HFFc6 (cell line): Measurements from ENCODE around the gene KCNV2. TPM values are rescaled to one million over a fixed set of nuclear protein-coding genes. Genes with fewer than 3 reads are reported as not detected.

ENCODE experiments used
- DNase-seq: peaks from one replicate; pipeline ENCODE4 v3.0.0-alpha.2; 2018
- H3K27ac Mint-ChIP-seq: 2 replicates; pipeline ENCODE4 v1.8.0; 2020; ENCODE audit warnings: mild to moderate bottlenecking, mixed read lengths
- H3K27me3 Mint-ChIP-seq: 2 replicates; pipeline ENCODE4 v1.8.0; 2021; ENCODE audit warnings: mild to moderate bottlenecking, moderate library complexity, mixed read lengths; ENCODE audit not compliant: insufficient read depth
- H3K36me3 Mint-ChIP-seq: 2 replicates; pipeline ENCODE4 v1.8.0; 2021; ENCODE audit warnings: low read depth, mixed read lengths
- H3K4me1 Mint-ChIP-seq: 2 replicates; pipeline ENCODE4 v1.8.0; 2020; ENCODE audit warnings: low read depth, mixed read lengths
- H3K4me3 Mint-ChIP-seq: 2 replicates; pipeline ENCODE4 v1.8.0; 2020; ENCODE audit warnings: mild to moderate bottlenecking, moderate library complexity, mixed read lengths
- H3K9me3 Mint-ChIP-seq: 2 replicates; pipeline ENCODE4 v1.8.0; 2020; ENCODE audit warnings: mild to moderate bottlenecking, mixed read lengths
- CTCF ChIP-seq: fragments of 200-600 bp; sonication (generic); IDR thresholded peaks from 2 replicates; pipeline ENCODE4 v1.5.0; 2021; ENCODE audit warnings: antibody characterized with exemption, mild to moderate bottlenecking
- total RNA-seq, 6 experiments: library from RNA; stranded (reverse); fragmentation: NEBNext Ultra II Directional; extraction: Animal tissue kit (Norgen Biotek cat#: 25700); gene quantifications; 2 replicates in 1 of 6; 3 replicates in 5 of 6; pipeline ENCODE4 v1.2.3, GENCODE V29; 2021

Gene KCNV2
- total RNA-seq, 6 experiments from 2014 or later: not detected

GRCh38 chr9:2765250-2765880 is 48.1 kb downstream of the KCNV2 start:
- Mint-ChIP-seq H3K4me1 (peaks cover 29% of the 10 kb centered on the region), H3K27me3 (no peaks in the 10 kb centered on the region; the same call in none of the 2 replicates), H3K9me3 (no peaks in the 10 kb centered on the region), H3K27ac (peak overlapping the region; percentile 24; the same call in 1 of the 2 replicates), H3K4me3 (no peak overlapping the region), H3K36me3 (peaks cover 35% of the 10 kb centered on the region)
- DNase-seq: no peak
- TF ChIP-seq CTCF: no peak

DNA sequence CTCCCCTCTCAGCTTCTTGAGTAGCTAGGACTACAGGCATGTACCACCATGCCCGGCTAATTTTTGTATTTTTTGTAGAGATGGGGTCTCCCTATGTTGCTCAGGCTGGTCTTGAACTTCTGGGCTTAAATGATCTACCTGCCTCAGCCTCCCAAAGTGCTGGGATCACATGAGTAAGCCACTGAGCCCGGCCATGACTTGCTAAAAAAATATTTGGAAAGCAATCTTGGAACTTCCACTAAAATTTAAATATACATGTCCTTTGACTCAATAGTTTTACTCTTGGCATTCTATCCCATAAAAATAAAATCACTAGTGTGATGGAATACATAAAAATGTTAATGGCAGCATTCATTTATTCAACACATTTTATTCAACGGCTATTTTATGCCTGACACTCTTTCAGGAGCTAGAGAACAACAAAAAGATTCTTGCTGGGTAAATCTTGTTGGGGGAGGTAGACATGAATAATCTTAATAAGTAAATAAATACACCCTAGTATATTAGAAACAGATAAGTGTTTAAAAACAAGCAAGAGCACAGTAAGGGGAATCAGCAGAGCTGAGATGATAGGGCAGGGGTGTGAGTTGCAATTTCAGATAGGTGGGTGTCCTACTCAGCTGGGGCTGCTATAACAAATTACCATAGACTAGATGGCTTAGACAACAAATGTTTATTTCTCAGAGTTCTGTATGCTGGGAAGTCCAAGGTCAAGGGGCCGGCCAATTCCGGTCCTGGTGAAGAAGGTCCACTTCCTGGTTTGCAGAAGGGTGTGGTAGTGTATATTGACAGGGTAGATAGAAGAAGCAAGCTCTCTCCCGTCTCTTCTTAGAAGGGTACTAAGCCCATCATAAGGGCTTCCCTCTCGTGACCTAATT is 50.7 kb downstream of the KCNV2 start:
- peaks cover under 1% of the 10 kb centered on the region; the same call in 1 of the 2 replicates for H3K9me3 Mint-ChIP-seq
- H3K27ac Mint-ChIP-seq: peak overlapping the region; percentile 36; the same call in 1 of the 2 replicates
- no peaks in the 10 kb centered on the region; the same call in none of the 2 replicates for H3K27me3 Mint-ChIP-seq
- peaks cover 45% of the 10 kb centered on the region for H3K4me1 Mint-ChIP-seq
- peaks cover 49% of the 10 kb centered on the region for H3K36me3 Mint-ChIP-seq
- H3K4me3 Mint-ChIP-seq: no peak overlapping the region
- no peak for DNase-seq
- TF ChIP-seq CTCF: no peak

- Mint-ChIP-seq H3K36me3 (peaks cover 80% of the 10 kb centered on the region), H3K27me3 (no peaks in the 10 kb centered on the region; the same call in 1 of the 2 replicates), H3K27ac (peak overlapping the region; percentile 18; the same call in 1 of the 2 replicates), H3K9me3 (peaks cover 31% of the 10 kb centered on the region), H3K4me1 (peaks cover 34% of the 10 kb centered on the region), H3K4me3 (no peak overlapping the region)
- DNase-seq: no peak
- no peak for TF ChIP-seq CTCF
Observed at GRCh38 chr9:2771087-2771486, 53.8 kb downstream of the KCNV2 start.

GRCh38 chr9:2771661-2772060 is 54.4 kb downstream of the KCNV2 start:
- DNase-seq: no peak
- peaks cover 37% of the 10 kb centered on the region for H3K9me3 Mint-ChIP-seq
- no peak overlapping the region for H3K4me3 Mint-ChIP-seq
- peaks cover 34% of the 10 kb centered on the region for H3K4me1 Mint-ChIP-seq
- H3K36me3 Mint-ChIP-seq: peaks cover 85% of the 10 kb centered on the region
- no peaks in the 10 kb centered on the region; the same call in 1 of the 2 replicates for H3K27me3 Mint-ChIP-seq
- no peak for TF ChIP-seq CTCF
- H3K27ac Mint-ChIP-seq: no peak overlapping the region

DNA sequence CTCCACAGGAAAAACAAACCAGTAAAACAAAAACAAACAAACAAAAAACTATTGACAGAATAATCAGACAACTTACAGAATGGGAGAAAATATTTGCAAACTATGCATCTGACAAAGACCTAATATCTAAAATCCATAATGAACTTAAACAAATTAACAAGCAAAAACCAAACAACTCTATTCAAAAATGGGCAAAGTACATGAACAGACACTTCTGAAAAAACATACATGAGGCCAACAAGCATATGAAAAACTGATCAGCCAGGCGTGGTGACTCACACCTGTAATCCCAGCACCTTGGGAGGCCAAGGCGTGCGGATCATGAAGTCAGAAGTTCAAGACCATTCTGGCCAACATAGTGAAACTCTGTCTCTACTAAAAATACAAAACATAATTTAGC is 60.1 kb downstream of the KCNV2 start:
- Mint-ChIP-seq H3K4me1 (peaks cover 22% of the 10 kb centered on the region), H3K4me3 (no peak overlapping the region), H3K36me3 (peaks cover 89% of the 10 kb centered on the region), H3K27me3 (peaks cover 2% of the 10 kb centered on the region; the same call in 1 of the 2 replicates), H3K9me3 (peaks cover 46% of the 10 kb centered on the region), H3K27ac (no peak overlapping the region)
- no peak for DNase-seq
- no peak for TF ChIP-seq CTCF
